PC-9 (cell line): ENCODE measurements around the gene TMPRSS9. TPM values are rescaled to one million over a fixed set of nuclear protein-coding genes. Genes with fewer than 3 reads are reported as not detected.

Experiments used
- BruUV-seq: library from RNA; stranded (reverse); fragments of 400-500 nt; replicated peaks from 2 replicates; lab custom pipeline; 2021; lab: Mats Ljungman, UMichigan
- CTCF ChIA-PET: fragments of 300-600 bp; sonication (Branson Sonifier 250); formaldehyde crosslinking; loops from one replicate; lab custom pipeline; 2022; ENCODE audit warnings: antibody characterized with exemption; lab: Charles Lee
- POLR2A ChIA-PET: fragments of 300-600 bp; sonication (Branson Sonifier 250); formaldehyde crosslinking; loops from one replicate; lab custom pipeline; 2022; ENCODE audit warnings: antibody characterized with exemption; ENCODE audit not compliant: unreplicated experiment; lab: Charles Lee
- DNase-seq, 2 experiments: peaks; one replicate each; pipeline versions ENCODE4 v3.0.0 to v3.0.0-alpha.2; 2015 to 2022; ENCODE audit warnings: mixed read lengths in 1 of 2
- H2AFZ ChIP-seq: fragments of 200-600 bp; sonication (generic); 2 replicates; pipeline ENCODE4 v1.8.1; 2017; ENCODE audit warnings: antibody characterized with exemption
- H3F3A ChIP-seq: fragments of 200-600 bp; sonication (generic); 2 replicates; pipeline ENCODE4 v1.8.1; 2017; ENCODE audit warnings: antibody characterized with exemption, mild to moderate bottlenecking, low read depth; ENCODE audit not compliant: insufficient read depth
- H3K27ac ChIP-seq: fragments of 200-600 bp; sonication (generic); 2 replicates; pipeline ENCODE4 v1.6.1; 2016; ENCODE audit warnings: mixed run types
- H3K27me3 ChIP-seq: fragments of 200-600 bp; sonication (generic); 2 replicates; pipeline ENCODE4 v1.6.1; 2016; ENCODE audit warnings: low read depth, mixed run types; ENCODE audit not compliant: insufficient read depth
- H3K36me3 ChIP-seq: fragments of 200-600 bp; sonication (generic); 2 replicates; pipeline ENCODE4 v1.6.1; 2016; ENCODE audit warnings: low read depth, mixed run types
- H3K4me1 ChIP-seq: fragments of 200-600 bp; sonication (generic); replicated peaks from 2 replicates; pipeline ENCODE4 v1.6.1; 2016; ENCODE audit warnings: mixed run types; ENCODE audit not compliant: insufficient read depth
- H3K4me2 ChIP-seq: fragments of 200-600 bp; sonication (generic); 2 replicates; pipeline ENCODE4 v1.6.1; 2017; ENCODE audit warnings: mixed run types
- H3K4me3 ChIP-seq: fragments of 200-600 bp; sonication (generic); 2 replicates; pipeline ENCODE4 v1.6.1; 2016; ENCODE audit warnings: mixed run types
- H3K79me2 ChIP-seq: fragments of 200-600 bp; sonication (generic); 2 replicates; pipeline ENCODE4 v1.6.1; 2017; ENCODE audit warnings: low read depth, mixed run types
- H3K9me2 ChIP-seq: fragments of 200-600 bp; sonication (generic); 2 replicates; pipeline ENCODE4 v1.8.1; 2017; ENCODE audit warnings: mild to moderate bottlenecking; ENCODE audit not compliant: insufficient read depth
- H3K9me3 ChIP-seq: fragments of 200-600 bp; sonication (generic); 2 replicates; pipeline ENCODE4 v1.8.1; 2016; ENCODE audit warnings: low read depth; ENCODE audit not compliant: insufficient read depth
- H4K20me1 ChIP-seq: fragments of 200-600 bp; sonication (generic); 2 replicates; pipeline ENCODE4 v1.8.1; 2017; ENCODE audit not compliant: insufficient read depth
- EZH2 ChIP-seq: fragments of 200-600 bp; sonication (generic); IDR thresholded peaks from 2 replicates; pipeline ENCODE4 v1.8.0; 2017; ENCODE audit warnings: antibody characterized with exemption, low read depth
- intact Hi-C: fragments of 100-400 bp; cut with micrococcal nuclease; formaldehyde crosslinking; loops from one replicate; pipeline ENCODE4 v1.10.0; 2022; ENCODE audit not compliant: unreplicated experiment
- total RNA-seq: library from RNA; stranded (reverse); gene quantifications from 2 replicates; pipeline ENCODE4 v1.2.3, GENCODE V29; 2021
- TF ChIP-seq, protein P1 (sequence below): fragments of 200-600 bp; sonication (generic); conservative IDR thresholded peaks from 2 replicates; pipeline ENCODE4 v1.6.1; 2017; ENCODE audit warnings: mixed run types, antibody characterized with exemption, mild to moderate bottlenecking, moderate library complexity

Gene TMPRSS9
- total RNA-seq, 1 experiment from 2014 or later, result 0.20 TPM

DNA sequence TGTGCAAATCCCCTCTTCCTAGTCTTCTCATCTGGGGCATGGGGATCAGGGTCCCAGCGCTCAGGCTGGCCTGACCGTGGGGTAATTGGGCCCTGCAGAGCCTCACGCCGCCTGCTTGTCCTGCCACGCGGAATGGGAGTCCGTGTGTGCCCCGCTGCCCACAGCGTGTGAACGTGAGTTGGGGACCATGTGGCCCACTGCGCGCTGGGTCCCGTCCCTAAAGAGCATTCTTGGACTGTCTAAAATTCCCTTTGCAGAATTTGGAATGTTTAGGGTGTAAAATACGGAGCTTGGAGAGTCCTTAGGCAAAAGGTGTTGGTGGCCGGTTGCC lies 2.9 kb downstream of the TMPRSS9 start:
- no peaks in the 10 kb centered on the region for H4K20me1 ChIP-seq
- H3K79me2 ChIP-seq, result no peaks in the 10 kb centered on the region
- H3K36me3 ChIP-seq, result no peaks in the 10 kb centered on the region
- ChIA-PET POLR2A (no interaction called here), CTCF (no interaction called here)
- no peaks in the 10 kb centered on the region for H3K9me2 ChIP-seq
- no peaks in the 10 kb centered on the region for H3K4me1 ChIP-seq
- TF ChIP-seq, protein P1, sequence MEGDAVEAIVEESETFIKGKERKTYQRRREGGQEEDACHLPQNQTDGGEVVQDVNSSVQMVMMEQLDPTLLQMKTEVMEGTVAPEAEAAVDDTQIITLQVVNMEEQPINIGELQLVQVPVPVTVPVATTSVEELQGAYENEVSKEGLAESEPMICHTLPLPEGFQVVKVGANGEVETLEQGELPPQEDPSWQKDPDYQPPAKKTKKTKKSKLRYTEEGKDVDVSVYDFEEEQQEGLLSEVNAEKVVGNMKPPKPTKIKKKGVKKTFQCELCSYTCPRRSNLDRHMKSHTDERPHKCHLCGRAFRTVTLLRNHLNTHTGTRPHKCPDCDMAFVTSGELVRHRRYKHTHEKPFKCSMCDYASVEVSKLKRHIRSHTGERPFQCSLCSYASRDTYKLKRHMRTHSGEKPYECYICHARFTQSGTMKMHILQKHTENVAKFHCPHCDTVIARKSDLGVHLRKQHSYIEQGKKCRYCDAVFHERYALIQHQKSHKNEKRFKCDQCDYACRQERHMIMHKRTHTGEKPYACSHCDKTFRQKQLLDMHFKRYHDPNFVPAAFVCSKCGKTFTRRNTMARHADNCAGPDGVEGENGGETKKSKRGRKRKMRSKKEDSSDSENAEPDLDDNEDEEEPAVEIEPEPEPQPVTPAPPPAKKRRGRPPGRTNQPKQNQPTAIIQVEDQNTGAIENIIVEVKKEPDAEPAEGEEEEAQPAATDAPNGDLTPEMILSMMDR, result no peak
- no peak for TF ChIP-seq EZH2
- DNase-seq, result no peak
- no TSS peak for BruUV-seq
- no peak overlapping the region for H3K27ac ChIP-seq
- H3K4me3 ChIP-seq, result no peak overlapping the region
- H3F3A ChIP-seq, result no peaks in the 10 kb centered on the region
- H3K9me3 ChIP-seq, result no peaks in the 10 kb centered on the region
- no peak overlapping the region for H2AFZ ChIP-seq
- H3K4me2 ChIP-seq, result no peak overlapping the region
- intact Hi-C loops, result no loop called here
- peaks cover 16% of the 10 kb centered on the region for H3K27me3 ChIP-seq

DNA sequence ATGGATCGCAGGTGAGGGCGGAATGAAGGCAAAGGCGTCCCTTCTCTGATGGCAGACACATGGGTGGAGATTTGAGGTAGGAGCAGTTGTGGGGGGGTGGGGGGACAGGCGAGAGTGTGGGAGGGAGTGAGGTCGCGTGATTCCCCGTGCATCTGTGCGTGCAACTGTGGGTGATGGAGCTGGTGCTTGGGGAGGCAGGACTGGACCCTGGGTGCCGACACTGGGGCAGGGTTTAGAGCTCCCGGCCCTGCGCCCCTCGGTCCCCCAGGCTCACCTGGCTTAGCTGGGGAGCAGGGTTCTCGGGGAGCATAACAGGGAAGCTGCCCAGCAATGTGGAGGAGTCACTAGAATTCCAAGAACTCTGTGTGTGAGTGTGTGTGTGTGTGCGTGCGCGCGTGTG lies 3.4 kb downstream of the TMPRSS9 start:
- no peak for DNase-seq
- intact Hi-C loops, result no loop called here
- H3K4me3 ChIP-seq, result no peak overlapping the region
- H3F3A ChIP-seq, result no peaks in the 10 kb centered on the region
- H3K36me3 ChIP-seq, result no peaks in the 10 kb centered on the region
- ChIA-PET CTCF (no interaction called here), POLR2A (interaction anchor here (0.6 kb wide), 1 partner anchor 453 kb away, joined by 8 read pairs; no protein-coding TSS in a partner anchor)
- no peaks in the 10 kb centered on the region for H3K79me2 ChIP-seq
- peaks cover 16% of the 10 kb centered on the region for H3K27me3 ChIP-seq
- no peaks in the 10 kb centered on the region for H3K9me3 ChIP-seq
- no peak overlapping the region for H2AFZ ChIP-seq
- H3K9me2 ChIP-seq, result no peaks in the 10 kb centered on the region
- no peaks in the 10 kb centered on the region for H3K4me1 ChIP-seq
- H3K4me2 ChIP-seq, result no peak overlapping the region
- BruUV-seq, result no TSS peak
- H4K20me1 ChIP-seq, result no peaks in the 10 kb centered on the region
- no peak for TF ChIP-seq EZH2
- TF ChIP-seq, protein P1, result no peak
- H3K27ac ChIP-seq, result no peak overlapping the region

DNA sequence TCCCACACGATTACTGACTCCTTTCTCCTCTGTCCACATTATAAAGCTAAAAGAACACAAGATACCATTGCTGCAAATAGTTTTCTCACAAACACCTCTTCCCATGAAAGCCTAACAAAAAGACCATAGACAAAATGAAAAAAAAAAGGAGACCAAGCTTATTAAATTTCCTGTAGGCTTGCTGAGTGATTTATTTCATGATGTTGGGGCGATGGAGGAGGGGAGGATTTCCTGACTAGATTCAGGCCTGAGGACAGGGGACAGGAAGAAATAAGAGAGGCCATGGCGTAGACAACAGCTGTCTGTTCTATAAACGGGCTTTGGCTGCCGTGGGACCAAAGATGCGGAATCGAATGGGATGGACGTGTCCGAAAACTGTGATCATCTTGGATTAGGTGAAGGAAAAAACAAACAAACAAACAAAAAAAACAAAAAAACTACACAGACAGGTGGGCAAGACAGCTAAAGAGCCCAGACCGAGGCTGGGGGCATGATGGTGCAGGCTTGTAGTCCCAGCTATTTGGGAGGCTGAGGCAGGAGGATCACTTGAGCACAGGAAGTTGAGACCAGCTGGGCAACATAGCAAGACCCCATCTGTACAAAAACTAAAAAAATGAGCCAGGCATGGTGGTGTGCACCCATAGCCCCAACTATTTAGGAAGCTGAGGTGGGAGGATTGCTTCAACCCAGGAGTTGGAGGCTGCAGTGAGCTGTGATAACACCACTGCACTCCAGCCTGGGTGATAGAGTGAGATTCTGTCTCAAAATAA lies 5.3 kb downstream of the TMPRSS9 start:
- Histone ChIP-seq H2AFZ (no peak overlapping the region), H3K4me2 (no peak overlapping the region), H3K4me3 (no peak overlapping the region), H3K9me3 (no peaks in the 10 kb centered on the region), H3K9me2 (no peaks in the 10 kb centered on the region), H3K27me3 (peaks cover 14% of the 10 kb centered on the region), H4K20me1 (no peaks in the 10 kb centered on the region), H3F3A (no peaks in the 10 kb centered on the region), H3K4me1 (no peaks in the 10 kb centered on the region), H3K27ac (no peak overlapping the region), H3K36me3 (no peaks in the 10 kb centered on the region), H3K79me2 (no peaks in the 10 kb centered on the region)
- intact Hi-C loops, result no loop called here
- no TSS peak for BruUV-seq
- ChIA-PET CTCF (interaction anchor here (0.6 kb wide), 2 partner anchors 50 to 850 kb away, joined by 3 to 6 read pairs; no protein-coding TSS in a partner anchor), POLR2A (no interaction called here)
- no peak for TF ChIP-seq EZH2
- TF ChIP-seq, protein P1, result no peak
- DNase-seq, result no peak
